Amygdala (tissue), 56 donors: ENCODE data around the gene CAMK2G.

Experiments used
- DNase-seq, 56 donors: peaks; one replicate each; lab custom pipeline; 2025; lab: John Stamatoyannopoulos, UW

CAMK2G gene

DNA sequence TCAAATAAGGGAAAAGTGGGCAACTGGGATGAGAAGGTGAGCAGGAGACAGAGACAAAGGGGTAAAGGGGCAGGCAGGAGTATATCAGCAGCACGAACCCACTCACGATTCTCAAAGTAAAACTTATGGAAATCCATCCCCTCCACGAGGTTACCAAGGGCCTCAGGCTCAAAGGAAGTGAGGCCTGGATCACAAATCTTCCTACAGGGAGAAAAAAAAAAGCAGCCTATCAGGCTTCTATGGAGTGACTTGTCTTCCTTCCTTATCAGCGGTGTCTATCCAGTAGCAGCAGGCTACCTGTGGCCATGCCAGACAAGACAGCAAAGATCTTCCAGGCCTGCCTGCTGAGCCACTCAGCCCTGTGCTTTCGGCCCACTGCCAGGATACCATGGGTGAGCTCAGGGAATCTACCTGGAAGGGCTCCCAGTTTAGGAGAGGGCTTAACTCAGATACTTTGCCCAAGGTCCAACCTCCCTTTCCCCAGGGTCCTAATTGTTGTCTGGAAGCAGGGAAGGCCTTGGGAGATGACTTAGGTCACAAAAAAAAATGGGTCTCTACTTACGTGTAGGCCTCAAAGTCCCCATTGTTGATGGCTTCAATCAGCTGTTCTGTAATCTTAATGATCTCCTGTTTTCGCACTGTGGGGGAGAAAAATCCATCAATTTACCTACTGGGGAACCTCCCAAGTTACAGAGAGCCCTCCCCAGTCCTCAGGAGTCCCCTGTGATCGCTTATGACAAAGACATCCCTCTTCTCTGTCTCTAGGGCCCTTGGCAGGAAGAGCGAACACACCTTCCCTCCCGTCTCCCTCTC, 57.2 kb downstream of the CAMK2G start:
- no peak for DNase-seq

GRCh38 chr10:73815719-73816030, 58.7 kb downstream of the CAMK2G start:
- DNase-seq, result no peak

DNA sequence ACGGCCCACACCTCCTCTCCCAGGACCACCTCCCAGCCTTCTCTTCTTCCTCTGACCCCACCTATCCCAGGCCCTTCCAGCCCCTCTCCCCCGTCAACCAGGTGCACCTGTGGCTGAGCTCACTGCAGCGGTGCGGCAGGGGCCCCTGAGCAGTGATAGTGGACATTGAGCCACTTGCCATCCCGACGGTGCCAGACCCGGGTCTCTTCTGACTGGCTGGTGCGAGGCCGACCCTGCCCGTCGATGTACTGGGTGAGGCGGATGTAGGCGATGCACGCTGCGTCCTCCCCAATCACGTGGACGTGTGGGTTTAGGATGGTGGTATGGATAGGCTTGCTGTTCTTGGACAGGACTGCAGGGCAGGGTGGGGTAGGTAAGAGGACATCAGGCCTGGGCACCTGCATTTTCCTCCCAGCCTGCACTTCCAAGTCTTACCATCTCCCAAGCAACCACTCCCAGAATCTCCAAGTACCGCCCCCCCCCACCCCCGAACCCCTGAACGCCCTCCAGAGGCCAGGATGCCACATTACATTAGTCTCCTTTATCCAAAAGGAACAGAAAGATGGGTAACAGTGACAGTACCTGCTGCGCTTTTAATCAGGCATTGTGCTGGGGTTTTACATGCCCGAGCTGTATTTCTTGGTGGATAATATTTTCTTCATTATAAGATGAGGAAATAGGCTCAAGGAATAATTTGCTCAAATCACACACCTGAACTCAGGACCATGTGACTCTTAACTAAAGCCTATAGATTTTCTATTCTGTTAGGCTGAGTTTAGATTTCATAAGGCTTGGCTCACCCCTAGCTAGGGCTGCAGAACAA, 59.2 kb downstream of the CAMK2G start:
- no peak for DNase-seq

- no peak for DNase-seq
Measured at GRCh38 chr10:73814276-73814895, 60.0 kb downstream of the CAMK2G start.

GRCh38 chr10:73813333-73813732, 61.0 kb downstream of the CAMK2G start:
- no peak for DNase-seq

DNA sequence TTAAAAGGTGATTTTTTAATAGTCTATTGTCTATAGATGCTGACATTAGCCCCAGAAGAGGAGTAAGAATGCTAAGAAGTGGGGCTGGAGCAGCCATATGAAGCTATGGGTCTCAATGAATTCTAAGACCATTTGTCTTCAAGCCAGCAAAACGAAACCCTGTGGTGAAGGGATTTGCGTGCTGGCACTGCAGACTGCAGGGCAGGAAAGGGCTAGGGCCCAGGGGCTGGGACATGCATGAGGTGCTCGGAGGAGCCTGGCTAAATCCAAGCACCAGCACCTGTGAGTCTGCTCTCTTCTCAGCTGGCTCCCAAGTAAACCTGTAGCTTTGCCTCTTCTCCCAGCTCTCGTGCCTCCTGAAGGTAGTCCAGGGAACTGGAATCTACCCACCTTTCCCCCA, 61.7 kb downstream of the CAMK2G start:
- DNase-seq, result no peak

DNA sequence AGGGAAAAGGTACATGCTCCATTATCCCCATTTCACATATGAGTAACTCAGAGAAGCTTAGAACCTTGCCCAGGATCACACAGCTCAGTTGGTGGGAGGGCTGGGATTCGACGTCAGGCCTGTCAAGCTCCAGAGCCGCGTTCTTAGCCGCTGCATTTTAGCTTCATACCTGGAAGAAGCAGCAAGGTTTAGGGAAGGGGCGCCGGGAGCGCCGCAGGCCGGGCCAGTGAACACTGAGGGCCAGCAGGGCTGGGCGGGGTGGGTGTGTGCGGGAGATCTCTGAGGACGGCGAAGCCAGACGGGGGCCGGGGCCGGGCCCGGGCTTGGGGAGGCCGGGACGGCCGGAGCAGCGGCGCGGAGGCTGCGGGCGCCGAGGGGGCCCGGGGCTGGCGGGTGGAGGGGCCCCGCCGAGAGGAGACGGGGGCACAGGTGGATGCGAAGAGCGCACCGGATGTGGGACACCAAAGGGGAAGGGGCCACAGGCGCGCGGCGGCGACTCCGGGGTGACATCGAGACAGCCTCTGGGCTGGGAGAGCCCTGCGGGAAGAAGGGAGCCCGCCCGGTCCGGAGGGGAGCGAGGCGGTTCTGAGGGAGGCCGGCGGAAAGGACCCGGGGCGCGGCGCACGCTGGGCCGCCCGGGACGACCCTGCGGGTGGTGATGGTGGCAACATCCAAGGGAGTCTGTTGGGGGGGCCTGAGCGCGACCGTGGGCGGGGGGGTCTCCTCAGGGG, 63.5 kb downstream of the CAMK2G start:
- DNase-seq, result peak in 7 of 56 donors; percentile 28 to 63 (median 46)

- no peak for DNase-seq
Measured at GRCh38 chr10:73810358-73810734, 64.0 kb downstream of the CAMK2G start.

GRCh38 chr10:73809061-73809818, 65.1 kb downstream of the CAMK2G start:
- no peak for DNase-seq

GRCh38 chr10:73808021-73808815, 66.1 kb downstream of the CAMK2G start:
- no peak for DNase-seq

GRCh38 chr10:73807471-73807870, 66.9 kb downstream of the CAMK2G start:
- no peak for DNase-seq

DNA sequence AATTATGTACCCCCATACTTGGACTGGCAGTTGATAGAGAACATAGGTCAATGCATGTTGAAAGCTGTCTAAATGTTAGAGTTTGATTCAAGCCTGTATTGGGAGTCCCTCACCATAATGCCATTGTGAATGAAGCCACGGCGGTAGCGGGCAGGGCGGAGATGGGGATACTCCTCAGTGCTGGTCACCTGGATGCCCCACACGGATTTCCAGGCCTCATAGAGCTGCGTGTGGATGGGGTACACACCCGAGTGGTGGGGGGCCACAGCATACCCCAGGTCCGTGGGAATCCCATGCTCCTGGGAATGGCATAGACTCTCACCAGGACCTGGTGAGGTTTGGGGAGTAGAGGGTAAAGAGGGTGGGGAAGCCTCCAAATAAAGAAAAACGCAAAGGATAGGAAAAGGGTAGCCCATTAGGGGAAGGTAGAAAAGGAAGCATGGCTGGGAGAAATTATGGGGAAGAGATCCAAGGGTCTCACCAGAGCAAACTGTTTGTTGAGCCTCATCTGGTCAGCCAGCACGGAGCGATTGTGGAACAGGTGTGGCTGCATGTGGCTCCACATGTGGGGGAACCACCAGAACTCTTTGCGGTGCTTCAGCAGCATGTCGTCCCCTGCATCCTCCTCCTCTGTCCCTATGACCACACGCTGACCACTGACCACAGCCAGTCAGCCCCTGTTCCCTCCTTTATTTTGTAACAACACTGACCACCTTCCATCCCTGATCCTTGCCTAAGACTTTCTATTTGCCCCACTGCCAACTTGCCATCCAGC, 68.0 kb downstream of the CAMK2G start:
- no peak for DNase-seq

DNA sequence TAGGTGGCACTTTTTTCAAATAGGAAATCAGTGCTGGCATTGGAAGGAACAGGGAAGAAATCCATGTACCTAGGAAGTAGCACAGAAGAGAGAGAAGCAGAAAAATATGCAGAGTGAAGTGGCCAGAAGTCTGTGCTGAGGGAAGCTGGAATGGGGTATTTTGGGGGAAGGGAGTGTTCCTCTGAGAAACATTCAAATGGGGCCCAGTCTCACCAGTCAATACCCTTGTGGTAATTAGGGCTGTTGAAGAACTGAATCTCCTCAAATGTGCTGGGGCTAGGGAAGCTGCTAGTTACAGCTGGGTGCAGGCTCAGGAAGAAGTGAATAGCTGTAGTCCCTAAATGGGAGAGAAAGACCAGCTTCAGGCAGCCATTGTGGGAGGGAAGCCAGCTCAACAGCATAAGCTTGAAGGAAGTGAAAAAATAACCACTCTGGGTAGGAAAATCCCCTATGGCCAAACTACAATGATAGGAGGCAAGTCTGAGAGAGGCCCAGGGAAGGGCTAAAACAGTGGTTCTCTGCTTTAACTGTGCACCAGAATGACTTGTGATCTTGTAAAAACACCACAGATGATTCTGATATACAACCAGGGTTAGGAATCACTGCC, 70.6 kb downstream of the CAMK2G start:
- DNase-seq, result no peak

DNA sequence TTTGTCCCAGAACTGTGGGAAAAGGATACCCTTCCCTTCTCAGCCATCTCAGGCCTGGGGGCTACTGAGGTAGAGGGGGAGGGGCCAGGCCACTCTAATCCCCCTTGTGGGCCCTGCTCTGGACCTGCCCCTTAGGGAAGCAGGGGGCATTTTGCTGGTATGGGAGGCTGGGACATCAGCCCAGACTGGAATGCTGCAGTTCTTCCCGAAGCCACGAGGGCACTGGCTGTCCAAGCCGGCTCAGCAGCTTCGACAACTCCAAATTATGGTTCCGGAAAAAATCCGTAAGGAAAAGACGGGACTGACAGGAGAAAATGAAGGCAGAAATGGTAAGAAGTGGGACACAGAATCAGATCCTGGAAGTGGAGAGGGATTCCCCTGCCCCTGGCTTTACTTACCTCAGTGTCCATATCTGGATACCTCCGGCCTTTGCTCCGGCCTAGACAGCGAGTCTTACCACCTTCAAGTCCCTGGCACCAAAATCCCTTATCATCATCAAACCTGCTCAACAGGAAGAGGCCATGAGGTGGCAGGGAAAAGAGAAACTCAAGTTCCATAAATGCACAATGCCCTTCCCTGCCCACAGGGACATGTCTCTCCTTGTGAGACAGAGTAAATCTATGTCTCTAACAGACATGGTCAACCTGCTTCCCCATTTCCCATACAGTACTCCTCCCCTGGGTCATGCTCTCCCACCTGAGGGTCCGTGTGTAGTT, 71.9 kb downstream of the CAMK2G start:
- DNase-seq, result no peak

GRCh38 chr10:73801253-73801590, 73.1 kb downstream of the CAMK2G start:
- peak in 1 of 56 donors; percentile 14 for DNase-seq

- DNase-seq, result peak in 3 of 56 donors; percentile 15 to 33 (median 22)
Measured at GRCh38 chr10:73800560-73801252, 73.6 kb downstream of the CAMK2G start.
